HCT116 (cell line): ENCODE results near the gene PDSS2. TPM values are rescaled to one million over a fixed set of nuclear protein-coding genes. Genes with fewer than 3 reads are reported as not detected.

Source experiments
- ATAC-seq: fragments of 200-7000 bp; cut with Tn5 transposase; 2 replicates; pipeline ENCODE4 v1.9.1; 2020; ENCODE audit warnings: mild to moderate bottlenecking, moderate library complexity
- BruUV-seq: library from RNA; stranded (reverse); fragments of 400-500 nt; replicated peaks from 2 replicates; lab custom pipeline; 2021; lab: Mats Ljungman, UMichigan
- CTCF ChIA-PET: fragments of 300-600 bp; sonication (Branson Sonifier 250); formaldehyde crosslinking; loops from one replicate; lab custom pipeline; 2021; ENCODE audit warnings: antibody characterized with exemption; lab: Charles Lee
- POLR2A ChIA-PET: fragments of 300-600, 350-600 bp; sonication (Branson Sonifier 250); formaldehyde crosslinking; loops from one replicate; lab custom pipeline; 2021; ENCODE audit warnings: antibody characterized with exemption; lab: Charles Lee
- RAD21 ChIA-PET, 2 experiments: fragments of 300-600 bp; sonication (Branson Sonifier 250); formaldehyde crosslinking; loops; one replicate each; lab custom pipeline; 2023; ENCODE audit warnings: low total read pairs in 2 of 2; ENCODE audit not compliant: uncharacterized antibody in 2 of 2, unreplicated experiment in 2 of 2, low non-redundant PET in 1 of 2; lab: Charles Lee
- DNase-seq: peaks from one replicate; pipeline ENCODE4 v3.0.0-alpha.2; 2010; ENCODE audit warnings: low read depth, low spot score
- H2AFZ ChIP-seq: fragments of 200-600 bp; shearing (Covaris generic), sonication (generic); 2 replicates; pipeline ENCODE4 v1.6.1; 2017; ENCODE audit warnings: low read depth, mixed run types, mixed read lengths, antibody characterized with exemption, low read length; ENCODE audit not compliant: poor library complexity, severe bottlenecking
- H3K27ac ChIP-seq: 2 replicates; pipeline ENCODE4 v1.5.1; 2012; ENCODE audit warnings: low read depth, low read length
- H3K27me3 ChIP-seq: fragments of 200-600 bp; sonication (generic); 2 replicates; pipeline ENCODE4 v1.6.1; 2016; ENCODE audit warnings: mixed run types, low read length, mixed read lengths; ENCODE audit not compliant: insufficient read depth
- H3K36me3 ChIP-seq, 2 experiments: fragments of 200-500 bp in 1 of 2; fragments of 200-600 bp in 1 of 2; sonication (Bioruptor generic) in 1 of 2; sonication (generic) in 1 of 2; 2 replicates each; pipeline versions ENCODE4 v1.5.1 to v1.6.1; 2014 to 2016; ENCODE audit warnings: low read length in 2 of 2, inconsistent platforms in 1 of 2, mixed read lengths in 1 of 2, mixed run types in 1 of 2; ENCODE audit not compliant: insufficient read depth in 2 of 2, control insufficient read depth in 1 of 2
- H3K4me1 ChIP-seq, 2 experiments: fragments of 200-600 bp in 1 of 2; sonication (generic) in 1 of 2; 2 replicates each; pipeline versions ENCODE4 v1.5.1 to v1.6.1; 2012 to 2017; ENCODE audit warnings: low read length in 2 of 2, inconsistent platforms in 1 of 2, mild to moderate bottlenecking in 1 of 2, mixed read lengths in 1 of 2, mixed run types in 1 of 2, moderate library complexity in 1 of 2; ENCODE audit not compliant: insufficient read depth in 2 of 2, control insufficient read depth in 1 of 2
- H3K4me2 ChIP-seq: fragments of 200-600 bp; sonication (generic); 2 replicates; pipeline ENCODE4 v1.6.1; 2017; ENCODE audit warnings: mixed run types, low read length, mixed read lengths
- H3K4me3 ChIP-seq, 2 experiments: fragments of 200-600 bp in 1 of 2; sonication (generic) in 1 of 2; replicated peaks in 1 of 2; 2 replicates each; pipeline ENCODE4 v1.5.1; 2011 to 2016; ENCODE audit warnings: low read length in 2 of 2, control low read depth in 1 of 2, low read depth in 1 of 2, mild to moderate bottlenecking in 1 of 2, mixed read lengths in 1 of 2, mixed run types in 1 of 2
- H3K79me2 ChIP-seq: fragments of 200-600 bp; sonication (generic); 2 replicates; pipeline ENCODE4 v1.6.1; 2017; ENCODE audit warnings: mild to moderate bottlenecking, mixed run types, low read length, moderate library complexity, mixed read lengths; ENCODE audit not compliant: insufficient read depth
- H3K9ac ChIP-seq: fragments of 200-600 bp; sonication (generic); 2 replicates; pipeline ENCODE4 v1.6.1; 2016; ENCODE audit warnings: low read length, mixed read lengths
- H3K9me2 ChIP-seq: fragments of 200-600 bp; sonication (generic), shearing (Covaris generic); 2 replicates; pipeline ENCODE4 v1.6.1; 2017; ENCODE audit warnings: mixed run types, mild to moderate bottlenecking, moderate library complexity; ENCODE audit not compliant: insufficient read depth
- H3K9me3 ChIP-seq, 2 experiments: fragments of 200-500 bp in 1 of 2; fragments of 200-600 bp in 1 of 2; sonication (Bioruptor generic) in 1 of 2; sonication (generic) in 1 of 2; 2 replicates each; pipeline ENCODE4 v1.6.1; 2014 to 2017; ENCODE audit warnings: low read length in 2 of 2, mixed read lengths in 2 of 2, inconsistent platforms in 1 of 2, low read depth in 1 of 2, mild to moderate bottlenecking in 1 of 2, mixed run types in 1 of 2, moderate library complexity in 1 of 2; ENCODE audit not compliant: control insufficient read depth in 1 of 2, insufficient read depth in 1 of 2
- H4K20me1 ChIP-seq: fragments of 200-600 bp; sonication (generic), shearing (Covaris generic); 2 replicates; pipeline ENCODE4 v1.6.1; 2017; ENCODE audit warnings: mixed run types, mild to moderate bottlenecking, moderate library complexity; ENCODE audit not compliant: insufficient read depth
- ATF3 ChIP-seq: IDR thresholded peaks from 2 replicates; pipeline ENCODE4 v1.6.1; 2012
- CBX3 ChIP-seq: IDR thresholded peaks from 2 replicates; pipeline ENCODE4 v1.6.1; 2012; ENCODE audit warnings: low read depth
- CEBPB ChIP-seq: IDR thresholded peaks from 2 replicates; pipeline ENCODE4 v1.6.1; 2012; ENCODE audit warnings: low read depth
- CTCF ChIP-seq, 3 experiments: fragments of 200-600 bp in 1 of 3; sonication (generic) in 1 of 3; IDR thresholded peaks in 2 of 3; conservative IDR thresholded peaks in 1 of 3; 2 replicates each; pipeline ENCODE4 v1.5.1; 2012 to 2017; ENCODE audit warnings: low read depth in 2 of 3, low read length in 2 of 3, antibody characterized with exemption in 1 of 3, borderline replicate concordance in 1 of 3, control low read depth in 1 of 3, mild to moderate bottlenecking in 1 of 3, mixed read lengths in 1 of 3, mixed run types in 1 of 3, moderate library complexity in 1 of 3; ENCODE audit not compliant: insufficient read depth in 1 of 3
- EGR1 ChIP-seq: IDR thresholded peaks from 2 replicates; pipeline ENCODE4 v1.6.1; 2012; ENCODE audit warnings: low read depth
- FOSL1 ChIP-seq: IDR thresholded peaks from 2 replicates; pipeline ENCODE4 v1.6.1; 2012; ENCODE audit warnings: low read depth
- JUND ChIP-seq: IDR thresholded peaks from 2 replicates; pipeline ENCODE4 v1.6.1; 2012
- POLR2A ChIP-seq: IDR thresholded peaks from 2 replicates; pipeline ENCODE4 v1.7.0; 2011; ENCODE audit warnings: borderline replicate concordance; ENCODE audit not compliant: insufficient read depth, insufficient read length; ENCODE audit errors: extremely low read depth
- POLR2AphosphoS5 ChIP-seq: IDR thresholded peaks from 2 replicates; pipeline ENCODE4 v1.6.1; 2011; ENCODE audit warnings: mild to moderate bottlenecking, low read depth, low read length, moderate library complexity
- RAD21 ChIP-seq: IDR thresholded peaks from 2 replicates; pipeline ENCODE4 v1.6.1; 2012; ENCODE audit warnings: low read depth, mild to moderate bottlenecking
- REST ChIP-seq: IDR thresholded peaks from 2 replicates; pipeline ENCODE4 v1.6.1; 2012; ENCODE audit warnings: low read depth
- SIN3A ChIP-seq: IDR thresholded peaks from 2 replicates; pipeline ENCODE4 v1.6.1; 2012; ENCODE audit warnings: low read depth
- SRF ChIP-seq: IDR thresholded peaks from 2 replicates; pipeline ENCODE4 v1.6.1; 2012; ENCODE audit warnings: low read depth
- YY1 ChIP-seq: IDR thresholded peaks from 2 replicates; pipeline ENCODE4 v1.6.1; 2011; ENCODE audit warnings: low read length, low read depth, moderate library complexity, mild to moderate bottlenecking; ENCODE audit not compliant: insufficient replicate concordance; ENCODE audit errors: extremely low read depth
- ZFX ChIP-seq: fragments of 450-650 bp; IDR thresholded peaks from 2 replicates; pipeline ENCODE4 v1.6.1; 2017
- intact Hi-C: fragments of 100-400 bp; cut with micrococcal nuclease; formaldehyde crosslinking; loops from 2 replicates; pipeline ENCODE4 v1.10.0; 2022
- total RNA-seq: library from RNA; stranded (reverse); gene quantifications from one replicate; pipeline ENCODE4 v1.2.1, GENCODE V29; 2021; ENCODE audit not compliant: unreplicated experiment
- TF ChIP-seq, protein P1 (sequence below): IDR thresholded peaks from 2 replicates; pipeline ENCODE4 v1.6.1; 2012

Gene PDSS2
- total RNA-seq, 1 experiment from 2014 or later, result 12.2 TPM

DNA sequence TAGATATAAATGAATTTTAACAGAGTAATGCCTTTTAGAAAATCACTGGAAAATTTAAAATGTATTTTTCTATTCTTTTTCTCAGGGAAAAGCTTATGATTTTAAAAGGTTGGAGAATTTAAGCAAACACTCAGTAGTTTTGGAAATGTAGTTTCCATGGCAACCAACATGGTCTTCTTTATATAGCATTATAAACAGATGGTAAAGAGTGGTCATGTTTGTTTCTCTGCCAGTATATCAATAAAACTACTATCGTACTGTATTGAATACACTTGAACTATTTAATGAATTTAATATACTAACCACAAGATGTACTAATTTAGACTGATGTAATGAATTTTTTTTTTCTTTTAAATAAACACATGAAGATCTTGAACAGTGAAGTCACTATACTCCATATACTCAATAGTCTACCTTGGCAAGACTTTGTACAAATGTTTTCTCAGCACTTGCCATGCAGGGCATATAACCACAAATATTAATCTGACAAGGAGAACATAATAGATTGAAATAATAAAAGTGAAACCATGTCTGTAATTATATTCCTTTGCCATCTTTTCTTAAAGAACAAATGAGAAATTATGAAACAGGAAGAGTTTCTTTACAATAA is 105.5 kb downstream of the PDSS2 start:
- no peak for ATAC-seq
- no peaks in the 10 kb centered on the region for H3K9me2 ChIP-seq
- TF ChIP-seq ZFX (no peak), SRF (no peak), POLR2AphosphoS5 (no peak), CTCF (IDR thresholded peaks at IDR 0.05 in 2 of 3, conservative IDR thresholded peaks at IDR 0.05 in 1 of 3; ENCODE audit: borderline replicate concordance in 1 of 3, insufficient read depth in 1 of 3, low read depth in 2 of 3, low read length in 2 of 3) (no peak), CEBPB (no peak), REST (no peak), JUND (no peak), SIN3A (no peak), FOSL1 (no peak), YY1 (no peak), ATF3 (no peak), RAD21 (no peak), CBX3 (no peak), POLR2A (no peak), EGR1 (no peak)
- TF ChIP-seq, protein P1, sequence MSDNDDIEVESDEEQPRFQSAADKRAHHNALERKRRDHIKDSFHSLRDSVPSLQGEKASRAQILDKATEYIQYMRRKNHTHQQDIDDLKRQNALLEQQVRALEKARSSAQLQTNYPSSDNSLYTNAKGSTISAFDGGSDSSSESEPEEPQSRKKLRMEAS, result no peak
- no peaks in the 10 kb centered on the region for H3K9me3 ChIP-seq
- no peaks in the 10 kb centered on the region for H3K4me1 ChIP-seq
- no peaks in the 10 kb centered on the region for H3K27me3 ChIP-seq
- no peaks in the 10 kb centered on the region for H3K79me2 ChIP-seq
- no peaks in the 10 kb centered on the region for H3K36me3 ChIP-seq
- H2AFZ ChIP-seq, result no peak overlapping the region
- no peaks in the 10 kb centered on the region for H4K20me1 ChIP-seq
- intact Hi-C loops, result no loop called here
- no peak overlapping the region for H3K9ac ChIP-seq
- no peak for DNase-seq
- RAD21 ChIA-PET, result no interaction called here
- CTCF ChIA-PET, result no interaction called here
- H3K4me3 ChIP-seq, result no peak overlapping the region
- BruUV-seq, result no TSS peak
- no peak overlapping the region for H3K4me2 ChIP-seq
- H3K27ac ChIP-seq, result no peak overlapping the region
- POLR2A ChIA-PET, result no interaction called here
